Sigmoid colon (tissue), 7 donors: ENCODE data around the gene MLIP. TPM values are rescaled to one million over a fixed set of nuclear protein-coding genes. Genes with fewer than 3 reads are reported as not detected.

Source experiments
- DNase-seq: peaks from one replicate; pipeline ENCODE4 v3.0.0-alpha.2; 2019
- H3K27ac ChIP-seq, 4 donors: fragments of 200-600 bp; sonication (generic); one replicate each; pipeline ENCODE4 v1.5.1; 2016 to 2019; ENCODE audit warnings: mild to moderate bottlenecking in 1 of 4
- H3K27me3 ChIP-seq, 3 donors: fragments of 200-600 bp; sonication (generic); one replicate each; pipeline ENCODE4 v1.5.1; 2019; ENCODE audit warnings: mild to moderate bottlenecking in 1 of 3
- H3K36me3 ChIP-seq, 4 donors: fragments of 200-600 bp; sonication (generic); one replicate each; pipeline ENCODE4 v1.5.1; 2016 to 2019
- H3K4me1 ChIP-seq, 4 donors: fragments of 200-600 bp; sonication (generic); one replicate each; pipeline ENCODE4 v1.5.1; 2017 to 2019
- H3K4me3 ChIP-seq, 4 donors: fragments of 200-600 bp; sonication (generic); one replicate each; pipeline ENCODE4 v1.5.1; 2017 to 2019; ENCODE audit warnings: mild to moderate bottlenecking in 2 of 4, moderate library complexity in 1 of 4
- H3K9me3 ChIP-seq, 4 donors: fragments of 200-600 bp in 3 of 4; sonication (generic) in 3 of 4; one replicate each; pipeline versions ENCODE4 v1.5.1 to v1.6.1; 2013 to 2019
- EP300 ChIP-seq, 4 donors: sonication (generic); formaldehyde crosslinking; IDR thresholded peaks; one replicate each; pipeline ENCODE4 v1.6.1; 2017; ENCODE audit warnings: antibody characterized with exemption in 4 of 4
- POLR2A ChIP-seq, 2 donors: fragments of 450-650 bp; IDR thresholded peaks; one replicate each; pipeline ENCODE4 v1.6.1; 2016; ENCODE audit warnings: antibody characterized with exemption in 2 of 2, mild to moderate bottlenecking in 2 of 2, moderate library complexity in 2 of 2
- POLR2AphosphoS5 ChIP-seq, 4 donors: sonication (generic); formaldehyde crosslinking; IDR thresholded peaks; one replicate each; pipeline ENCODE4 v1.6.1; 2017; ENCODE audit warnings: antibody characterized with exemption in 4 of 4
- WGBS, 2 donors: extraction: QIAGEN DNeasy Blood & Tissue Kit; methylation state at CpG; one replicate each; pipeline ENCODE4 v1.1.7; 2013; 5-methylcytosine and 5-hydroxymethylcytosine counted together
- intact Hi-C: fragments of 100-400 bp; cut with DNase I; formaldehyde crosslinking; loops from one replicate; pipeline ENCODE4 v1.15.1; 2023
- polyA plus RNA-seq, 3 donors: library from polyadenylated mRNA; stranded (reverse); fragments of 200-250 nt; gene quantifications; one replicate each; pipeline ENCODE4 v1.2.3, GENCODE V29; 2013
- total RNA-seq, 4 donors: library from RNA; depleted of rRNA; stranded (reverse); fragments of >200 nt; gene quantifications; one replicate each; pipeline ENCODE4 v1.1.0, GENCODE V29; 2016
- TF ChIP-seq, protein P1 (sequence below), 4 experiments: fragments of 450-650 bp in 3 of 4; fragments of 200-600 bp in 1 of 4; IDR thresholded peaks; one replicate each; pipeline ENCODE4 v1.5.1; 2016 to 2019; ENCODE audit warnings: antibody characterized with exemption in 4 of 4, mild to moderate bottlenecking in 3 of 4, moderate library complexity in 2 of 4
- donor health status: healthy with polysubstance abuse.
- donor health status: Bipolar disorder and iron deficiency.
- donor health status: healthy.

Gene MLIP
- total and polyA plus RNA-seq, 7 donors = 0.31 to 2.8 (median 1.2) TPM; not detected in 2

DNA sequence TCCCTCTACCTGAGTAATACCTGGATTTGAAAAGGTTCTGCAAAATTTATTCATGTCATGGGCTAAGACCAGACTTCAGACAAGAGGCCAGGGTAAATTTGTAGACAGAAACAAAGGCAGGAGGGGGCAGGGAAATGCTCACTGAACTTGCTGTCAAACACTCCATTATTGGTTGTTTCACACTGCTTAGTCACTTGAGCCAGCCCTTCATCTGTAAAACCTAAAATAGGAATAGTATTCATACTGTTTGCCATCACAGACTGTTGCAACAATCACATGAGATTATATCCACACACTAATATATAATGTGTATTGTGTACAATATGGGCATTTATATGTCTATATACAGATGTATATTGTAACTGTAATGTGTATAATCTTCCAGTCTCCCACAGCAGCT is 190.5 kb downstream of the MLIP start:
- DNase-seq = no peak
- Histone ChIP-seq H3K9me3 (no peaks in the 10 kb centered on the region), H3K4me3 (no peak overlapping the region), H3K4me1 (no peaks in the 10 kb centered on the region), H3K27ac (no peak overlapping the region), H3K27me3 (no peaks in the 10 kb centered on the region), H3K36me3 (no peaks in the 10 kb centered on the region)
- TF ChIP-seq EP300 (IDR thresholded peaks at IDR 0.05) (no peak), POLR2AphosphoS5 (IDR thresholded peaks at IDR 0.05) (no peak), POLR2A (IDR thresholded peaks at IDR 0.05) (no peak)
- TF ChIP-seq, protein P1, sequence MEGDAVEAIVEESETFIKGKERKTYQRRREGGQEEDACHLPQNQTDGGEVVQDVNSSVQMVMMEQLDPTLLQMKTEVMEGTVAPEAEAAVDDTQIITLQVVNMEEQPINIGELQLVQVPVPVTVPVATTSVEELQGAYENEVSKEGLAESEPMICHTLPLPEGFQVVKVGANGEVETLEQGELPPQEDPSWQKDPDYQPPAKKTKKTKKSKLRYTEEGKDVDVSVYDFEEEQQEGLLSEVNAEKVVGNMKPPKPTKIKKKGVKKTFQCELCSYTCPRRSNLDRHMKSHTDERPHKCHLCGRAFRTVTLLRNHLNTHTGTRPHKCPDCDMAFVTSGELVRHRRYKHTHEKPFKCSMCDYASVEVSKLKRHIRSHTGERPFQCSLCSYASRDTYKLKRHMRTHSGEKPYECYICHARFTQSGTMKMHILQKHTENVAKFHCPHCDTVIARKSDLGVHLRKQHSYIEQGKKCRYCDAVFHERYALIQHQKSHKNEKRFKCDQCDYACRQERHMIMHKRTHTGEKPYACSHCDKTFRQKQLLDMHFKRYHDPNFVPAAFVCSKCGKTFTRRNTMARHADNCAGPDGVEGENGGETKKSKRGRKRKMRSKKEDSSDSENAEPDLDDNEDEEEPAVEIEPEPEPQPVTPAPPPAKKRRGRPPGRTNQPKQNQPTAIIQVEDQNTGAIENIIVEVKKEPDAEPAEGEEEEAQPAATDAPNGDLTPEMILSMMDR (IDR thresholded peaks at IDR 0.05) = no peak
- intact Hi-C loops = no loop called here

DNA sequence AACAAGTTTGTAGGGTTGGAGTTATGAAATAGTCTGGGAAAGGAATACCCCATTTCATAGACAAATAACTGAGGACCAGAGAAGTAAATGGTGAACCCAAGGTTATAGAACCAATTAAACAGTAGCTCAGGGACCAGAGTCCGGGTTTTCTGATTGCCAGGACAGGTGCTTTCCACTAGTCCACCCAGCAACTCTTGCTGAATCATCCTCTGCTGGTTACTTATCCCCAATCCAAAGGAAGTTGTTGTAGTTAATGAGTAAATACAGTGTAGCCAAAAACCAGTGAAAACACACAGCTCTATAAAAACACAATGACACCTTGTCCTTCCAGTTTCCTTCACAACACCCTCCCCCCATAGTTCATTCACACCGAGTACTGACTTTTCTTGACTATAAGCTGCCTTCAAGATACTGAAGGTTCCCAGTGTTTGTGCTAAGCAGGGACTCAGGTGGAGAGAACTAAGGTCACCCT is 196.2 kb downstream of the MLIP start:
- intact Hi-C loops = no loop called here
- WGBS, 2 donors = 14 to 62% methylated on average over 2 of the region's 2 CpGs
- no peaks in the 10 kb centered on the region for H3K9me3 ChIP-seq
- TF ChIP-seq EP300 (IDR thresholded peaks at IDR 0.05) (no peak), POLR2AphosphoS5 (IDR thresholded peaks at IDR 0.05) (no peak), POLR2A (IDR thresholded peaks at IDR 0.05) (no peak)
- TF ChIP-seq, protein P1 (IDR thresholded peaks at IDR 0.05) = no peak
- H3K36me3 ChIP-seq = no peaks in the 10 kb centered on the region
- no peak overlapping the region for H3K4me3 ChIP-seq
- no peaks in the 10 kb centered on the region for H3K4me1 ChIP-seq
- no peak for DNase-seq
- no peak overlapping the region for H3K27ac ChIP-seq
- no peaks in the 10 kb centered on the region for H3K27me3 ChIP-seq

DNA sequence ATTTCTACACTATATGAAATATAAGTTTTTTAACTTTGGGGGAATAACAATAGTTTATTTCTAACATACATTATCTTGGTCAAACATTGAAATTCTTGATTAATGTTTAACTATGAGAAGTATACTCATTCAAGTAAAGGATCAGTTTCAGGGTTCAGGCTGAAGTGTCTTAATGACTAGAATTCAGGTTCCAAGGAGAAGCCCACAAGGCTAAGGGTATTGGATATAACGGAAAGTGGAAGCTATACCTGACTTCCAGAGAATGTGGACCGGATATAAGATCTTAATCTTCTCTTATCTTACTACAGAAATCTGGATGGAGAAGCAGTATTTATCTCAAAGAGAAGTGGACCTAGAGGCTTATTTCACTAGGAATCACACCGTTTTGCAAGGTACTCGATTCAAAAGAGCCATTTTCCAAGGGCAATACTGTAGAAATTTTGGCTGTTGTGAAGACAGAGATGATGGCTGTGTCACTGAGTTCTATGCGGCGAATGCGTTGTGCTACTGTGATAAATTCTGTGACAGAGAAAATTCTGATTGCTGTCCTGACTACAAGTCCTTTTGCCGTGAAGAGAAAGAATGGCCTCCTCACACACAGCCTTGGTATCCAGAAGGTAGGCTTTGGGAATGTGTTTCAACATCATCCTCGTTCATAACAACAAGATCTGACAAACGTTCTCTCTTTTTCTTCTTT is 197.2 kb downstream of the MLIP start, which contains the start of gene TINAG:
TSS of gene TINAG (plus strand) at position 153 of the 697 bp plus-strand sequence. CDS start at position 263, 110 bp downstream.
- DNase-seq = no peak
- Histone ChIP-seq H3K4me3 (no peak within 1 kb of the TSS), H3K27me3 (no peaks in the 10 kb centered on the region), H3K27ac (no peak within 1 kb of the TSS), H3K4me1 (no peaks in the 10 kb centered on the region), H3K9me3 (no peaks in the 10 kb centered on the region), H3K36me3 (no peaks in the 10 kb centered on the region)
- 18 to 66% methylated on average over 10 of the region's 10 CpGs for WGBS, 2 donors
- TF ChIP-seq POLR2A (IDR thresholded peaks at IDR 0.05) = no peak
- TF ChIP-seq, protein P1 (IDR thresholded peaks at IDR 0.05) = no peak
- TF ChIP-seq POLR2AphosphoS5 (IDR thresholded peaks at IDR 0.05) = no peak
- TF ChIP-seq EP300 (IDR thresholded peaks at IDR 0.05) = no peak
- intact Hi-C loops = no loop called here

DNA sequence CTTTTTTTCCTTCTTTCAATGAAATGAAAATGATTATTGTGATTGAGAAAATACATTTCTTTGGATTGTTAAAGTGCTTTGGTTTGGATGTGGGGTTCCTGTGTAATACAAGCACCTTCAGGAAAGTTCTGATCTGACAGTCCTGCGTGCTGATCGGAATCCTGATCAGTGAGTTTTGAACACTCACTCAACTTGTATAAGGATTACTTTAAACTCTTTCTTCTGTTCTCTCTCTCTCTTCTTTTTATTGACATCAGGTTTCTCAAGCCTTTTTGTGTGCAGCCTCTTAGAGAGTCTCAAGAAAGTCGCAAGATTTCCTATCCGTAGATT is 197.7 kb downstream of the MLIP start:
- intact Hi-C loops = no loop called here
- Histone ChIP-seq H3K36me3 (no peaks in the 10 kb centered on the region), H3K27me3 (no peaks in the 10 kb centered on the region), H3K4me3 (no peak overlapping the region), H3K9me3 (no peaks in the 10 kb centered on the region), H3K27ac (no peak overlapping the region), H3K4me1 (no peaks in the 10 kb centered on the region)
- no peak for DNase-seq
- TF ChIP-seq POLR2AphosphoS5 (IDR thresholded peaks at IDR 0.05) (no peak), EP300 (IDR thresholded peaks at IDR 0.05) (no peak), POLR2A (IDR thresholded peaks at IDR 0.05) (no peak)
- TF ChIP-seq, protein P1 (IDR thresholded peaks at IDR 0.05) = no peak
- 25 to 68% methylated on average over 4 of the region's 4 CpGs for WGBS, 2 donors
